ENCODE data around the gene AHSA1. TPM values are rescaled to one million over a fixed set of nuclear protein-coding genes. Genes with fewer than 3 reads are reported as not detected.
A peak's percentile ranks its signal among the peaks of the same experiment; 100 is the strongest.

Gene AHSA1
- polyA plus RNA-seq, 2 of the 4 experiments (the other 2 are of a cell fraction), result 299 to 307 TPM

DNA sequence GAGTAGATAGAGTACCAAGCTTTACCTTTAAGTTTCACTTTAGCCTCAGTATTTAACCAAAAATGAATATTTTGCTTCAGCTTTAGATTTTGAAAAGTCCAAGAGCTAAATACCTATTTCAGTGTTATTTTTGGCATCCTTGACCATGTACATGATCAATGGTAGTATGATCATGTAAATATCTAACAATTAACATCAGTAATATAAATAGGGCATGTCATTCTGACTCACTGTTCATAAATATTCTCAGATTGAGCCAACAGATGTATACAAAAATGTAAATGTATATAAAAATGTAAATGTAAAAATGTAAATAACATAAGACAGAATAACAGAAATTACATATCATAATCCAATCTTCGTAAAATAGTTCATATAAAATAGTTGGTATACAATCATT, 19.3 kb upstream of the AHSA1 start (continued):
- TF ChIP-seq NPAS2 (CRISPR knock-in tag; IDR thresholded peaks at IDR 0.05; ENCODE audit: borderline replicate concordance) (no peak), MYC (IDR thresholded peaks at IDR 0.05; ENCODE audit: borderline replicate concordance, low read length) (no peak), CHD2 (IDR thresholded peaks at IDR 0.05; ENCODE audit: low read length, partially characterized antibody) (no peak)

DNA sequence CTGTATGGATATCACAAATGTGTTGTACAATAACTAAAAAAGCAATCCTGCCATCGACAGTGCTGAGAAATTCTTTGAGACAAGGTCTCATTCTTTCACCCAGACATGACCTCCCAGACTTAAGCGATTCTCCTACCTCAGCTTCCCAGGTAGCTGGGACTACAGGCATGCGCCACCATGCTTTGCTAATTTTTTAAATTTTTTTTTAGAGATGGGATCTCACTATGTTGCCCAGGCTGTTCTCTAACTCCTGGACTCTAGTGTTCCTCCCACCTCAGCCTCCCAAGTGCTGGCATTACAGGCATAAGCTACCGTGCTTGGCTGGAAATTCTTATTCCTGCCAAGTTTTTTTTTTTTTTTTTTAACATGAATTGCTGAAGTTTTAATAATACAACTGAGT, 18.0 kb upstream of the AHSA1 start:
- Histone ChIP-seq H3K9me3 (no peaks in the 10 kb centered on the region), H3K4me1 (no peaks in the 10 kb centered on the region), H3K4me2 (no peak overlapping the region), H3K27ac (no peak overlapping the region), H3K4me3 (no peak overlapping the region)
- no peak for FAIRE-seq
- ChIA-PET POLR2A (no interaction called here), CTCF (no interaction called here)
- ATAC-seq, result no peak
- no peak for DNase-seq (ENCODE audit: low read depth in 1 of 2, low spot score in 1 of 2)
- TF ChIP-seq RFX5 (IDR thresholded peaks at IDR 0.05) (no peak), CHD2 (IDR thresholded peaks at IDR 0.05; ENCODE audit: low read length, partially characterized antibody) (no peak), KDM1A (IDR thresholded peaks at IDR 0.05; ENCODE audit: low read depth) (no peak), HOXA7 (CRISPR knock-in tag; IDR thresholded peaks at IDR 0.05) (no peak)
- TF ChIP-seq, protein P1, sequence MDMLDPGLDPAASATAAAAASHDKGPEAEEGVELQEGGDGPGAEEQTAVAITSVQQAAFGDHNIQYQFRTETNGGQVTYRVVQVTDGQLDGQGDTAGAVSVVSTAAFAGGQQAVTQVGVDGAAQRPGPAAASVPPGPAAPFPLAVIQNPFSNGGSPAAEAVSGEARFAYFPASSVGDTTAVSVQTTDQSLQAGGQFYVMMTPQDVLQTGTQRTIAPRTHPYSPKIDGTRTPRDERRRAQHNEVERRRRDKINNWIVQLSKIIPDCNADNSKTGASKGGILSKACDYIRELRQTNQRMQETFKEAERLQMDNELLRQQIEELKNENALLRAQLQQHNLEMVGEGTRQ (IDR thresholded peaks at IDR 0.05), result no peak
- WGBS (ENCODE audit: missing lambda C conversion rate), result 90% methylated on average over 4 of the region's 4 CpGs

DNA sequence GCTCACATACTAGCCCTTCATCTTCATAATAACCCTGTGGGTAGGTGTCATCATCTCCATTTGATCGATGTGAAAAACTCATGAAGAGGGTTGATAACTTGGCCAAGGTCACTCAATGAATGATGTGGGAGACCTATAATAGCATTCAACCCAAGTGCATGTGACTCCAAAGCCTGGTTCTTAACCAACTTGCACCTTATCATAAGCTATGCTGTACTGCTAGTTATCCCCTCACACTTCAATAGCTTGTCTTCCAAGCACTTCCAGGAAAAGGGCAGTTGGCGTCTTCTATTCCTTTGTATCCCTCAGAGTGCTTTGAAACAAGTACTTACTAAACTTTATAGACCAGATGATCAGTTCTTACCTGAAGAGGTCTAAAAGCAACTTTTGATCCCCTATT, 15.7 kb upstream of the AHSA1 start:
- H3K9me3 ChIP-seq, result no peaks in the 10 kb centered on the region
- no peak for FAIRE-seq
- ATAC-seq, result no peak
- no peak overlapping the region for H3K27ac ChIP-seq
- CTCF ChIA-PET, result interaction anchor here (1.4 kb wide), 1 partner anchor 17 kb away, joined by 4 read pairs; no protein-coding TSS in a partner anchor
- H3K4me2 ChIP-seq, result no peak overlapping the region
- no peak for TF ChIP-seq HDAC2 (IDR thresholded peaks at IDR 0.05)
- TF ChIP-seq FOSL2 (IDR thresholded peaks at IDR 0.05), result no peak
- TF ChIP-seq FOSL2 (CRISPR knock-in tag; IDR thresholded peaks at IDR 0.05), result no peak
- no peak for TF ChIP-seq ZSCAN20 (CRISPR knock-in tag; IDR thresholded peaks at IDR 0.05)
- TF ChIP-seq, protein P2, sequence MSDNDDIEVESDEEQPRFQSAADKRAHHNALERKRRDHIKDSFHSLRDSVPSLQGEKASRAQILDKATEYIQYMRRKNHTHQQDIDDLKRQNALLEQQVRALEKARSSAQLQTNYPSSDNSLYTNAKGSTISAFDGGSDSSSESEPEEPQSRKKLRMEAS (IDR thresholded peaks at IDR 0.05), result no peak
- TF ChIP-seq NPAS2 (CRISPR knock-in tag; IDR thresholded peaks at IDR 0.05; ENCODE audit: borderline replicate concordance), result no peak
- WGBS (ENCODE audit: missing lambda C conversion rate), result 95% methylated on average over 2 of the region's 2 CpGs
- no peak for DNase-seq (ENCODE audit: low read depth in 1 of 2, low spot score in 1 of 2)
- H3K4me1 ChIP-seq, result no peaks in the 10 kb centered on the region
- no peak overlapping the region for H3K4me3 ChIP-seq
- POLR2A ChIA-PET, result no interaction called here

DNA sequence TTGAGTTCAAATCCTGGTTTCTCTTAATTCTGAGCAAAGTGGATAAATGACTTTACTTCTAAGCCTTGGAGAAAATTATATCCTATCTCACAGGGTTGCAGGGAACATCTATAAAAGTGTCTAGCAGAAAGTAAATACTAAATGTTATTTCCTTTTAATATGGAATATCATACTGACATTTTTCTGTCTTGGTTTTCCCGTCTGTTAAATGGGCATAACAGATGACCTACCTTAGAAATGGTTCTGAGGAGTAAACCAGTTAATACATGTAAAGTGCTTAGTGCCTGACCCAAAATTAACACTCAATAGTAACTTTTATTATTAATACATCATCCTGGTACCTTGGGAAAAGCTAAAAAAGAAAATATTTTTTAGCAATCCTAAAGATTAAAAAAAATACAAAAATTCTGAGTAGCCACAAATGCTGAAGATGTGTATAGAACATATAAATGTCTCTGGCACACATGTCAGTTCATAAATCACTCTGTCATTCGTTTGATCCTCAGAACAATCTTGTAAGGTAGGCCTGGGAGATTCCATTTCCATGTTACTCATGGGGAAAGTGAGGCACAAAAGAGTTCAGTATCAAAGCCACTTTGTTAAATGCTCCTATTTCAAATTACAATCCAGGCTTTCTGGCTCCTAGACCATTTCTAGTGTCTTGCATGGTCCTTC, 1.8 kb upstream of the AHSA1 start:
- DNase-seq (ENCODE audit: low read depth in 1 of 2, low spot score in 1 of 2) (no peak), FAIRE-seq (no peak), ATAC-seq (no peak)
- H3K9me3 ChIP-seq, result no peaks in the 10 kb centered on the region
- TF ChIP-seq HOXB13 (CRISPR knock-in tag; IDR thresholded peaks at IDR 0.05; ENCODE audit: low read depth) (no peak), HOXA7 (CRISPR knock-in tag; IDR thresholded peaks at IDR 0.05) (no peak), EHF (CRISPR knock-in tag; IDR thresholded peaks at IDR 0.05) (no peak), KDM1A (IDR thresholded peaks at IDR 0.05; ENCODE audit: low read depth) (0 out of 2 replicates have a peak, but pooled peaks have one; percentile 30), JUN (IDR thresholded peaks at IDR 0.05) (no peak), HDAC2 (IDR thresholded peaks at IDR 0.05) (peak; percentile 51; the same call in 1 of the 2 replicates), EP300 (IDR thresholded peaks at IDR 0.05) (no peak)
- TF ChIP-seq, protein P3, sequence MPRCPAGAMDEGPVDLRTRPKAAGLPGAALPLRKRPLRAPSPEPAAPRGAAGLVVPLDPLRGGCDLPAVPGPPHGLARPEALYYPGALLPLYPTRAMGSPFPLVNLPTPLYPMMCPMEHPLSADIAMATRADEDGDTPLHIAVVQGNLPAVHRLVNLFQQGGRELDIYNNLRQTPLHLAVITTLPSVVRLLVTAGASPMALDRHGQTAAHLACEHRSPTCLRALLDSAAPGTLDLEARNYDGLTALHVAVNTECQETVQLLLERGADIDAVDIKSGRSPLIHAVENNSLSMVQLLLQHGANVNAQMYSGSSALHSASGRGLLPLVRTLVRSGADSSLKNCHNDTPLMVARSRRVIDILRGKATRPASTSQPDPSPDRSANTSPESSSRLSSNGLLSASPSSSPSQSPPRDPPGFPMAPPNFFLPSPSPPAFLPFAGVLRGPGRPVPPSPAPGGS (IDR thresholded peaks at IDR 0.05), result no peak
- WGBS (ENCODE audit: missing lambda C conversion rate), result 66% methylated on average over 2 of the region's 2 CpGs
- peak overlapping the region; percentile 91; the same call in 2 of the 3 replicates for H3K4me3 ChIP-seq
- POLR2A ChIA-PET, result no interaction called here
- no peak overlapping the region for H3K27ac ChIP-seq
- peaks cover 15% of the 10 kb centered on the region for H3K4me1 ChIP-seq
- CTCF ChIA-PET, result no interaction called here
- H3K4me2 ChIP-seq, result peak overlapping the region; percentile 84
